K562 (cell line): ENCODE results near the gene OPRD1. TPM values are rescaled to one million over a fixed set of nuclear protein-coding genes. Genes with fewer than 3 reads are reported as not detected.
A peak's percentile ranks its signal among the peaks of the same experiment; 100 is the strongest.

ENCODE experiments used
- BCOR ChIP-seq: fragments of 450-650 bp; IDR thresholded peaks from 2 replicates; pipeline ENCODE4 v1.6.1; 2016
- DNMT1 ChIP-seq: fragments of 450-650 bp; IDR thresholded peaks from 2 replicates; pipeline ENCODE4 v1.6.1; 2016; ENCODE audit warnings: antibody characterized with exemption, mild to moderate bottlenecking
- HLTF ChIP-seq: fragments of 450-650 bp; IDR thresholded peaks from 2 replicates; pipeline ENCODE4 v1.6.1; 2016
- KDM1A ChIP-seq, 2 experiments: fragments of 450-650 bp; IDR thresholded peaks; 2 replicates each; pipeline ENCODE4 v1.6.1; 2016; ENCODE audit warnings: mild to moderate bottlenecking in 2 of 2
- KLF1 ChIP-seq: fragments of 450-650 bp; IDR thresholded peaks from 2 replicates; pipeline ENCODE4 v1.6.1; 2016; ENCODE audit warnings: missing genetic modification characterization, missing compliant biosample characterization
- RBBP5 ChIP-seq: fragments of 200-600 bp; sonication (generic); IDR thresholded peaks from 2 replicates; pipeline ENCODE4 v1.6.1; 2012; ENCODE audit warnings: borderline replicate concordance, mild to moderate bottlenecking, low read length, control low read depth, inconsistent platforms; ENCODE audit not compliant: insufficient read depth, poor library complexity, severe bottlenecking
- RCOR1 ChIP-seq, 2 experiments: IDR thresholded peaks; 2 replicates each; pipeline ENCODE4 v1.6.1; 2012; ENCODE audit warnings: low read depth in 2 of 2, low read length in 2 of 2, borderline replicate concordance in 1 of 2, improper control_type of control experiment in 1 of 2
- ZNF232 ChIP-seq: sonication (generic); formaldehyde crosslinking; IDR thresholded peaks from 2 replicates; pipeline ENCODE4 v1.8.0; 2022; ENCODE audit warnings: mild to moderate bottlenecking, missing genetic modification reagents
- ZNF263 ChIP-seq: sonication (generic); formaldehyde crosslinking; IDR thresholded peaks from 2 replicates; pipeline ENCODE4 v1.8.0; 2022; ENCODE audit warnings: mild to moderate bottlenecking, missing genetic modification reagents, borderline replicate concordance
- polyA plus RNA-seq, 8 experiments: library from polyadenylated mRNA; depleted of rRNA in 4 of 8; stranded (reverse) in 5 of 8; unstranded in 3 of 8; fragments of >200 nt; fragmentation: Nextera tagmentation in 2 of 8; fragmentation: Illumina TruSeq in 1 of 8; extraction: Ambion mirVana in 2 of 8; extraction: Trizol in 1 of 8; gene quantifications; 2 replicates each; pipeline versions ENCODE4 v1.2.1 to v1.2.3, GENCODE V29; 2011 to 2014; ENCODE audit warnings: inconsistent platforms in 1 of 8, missing spikeins in 1 of 8
- total RNA-seq, 7 experiments: library from RNA; depleted of rRNA in 6 of 7; stranded (reverse); fragments of >200 nt in 6 of 7; fragmentation: Illumina TruSeq in 2 of 7; extraction: Trizol in 2 of 7; gene quantifications; 2 replicates each; pipeline versions ENCODE4 v1.2.1 to v1.2.3, GENCODE V29; 2011 to 2021; ENCODE audit warnings: low replicate concordance in 1 of 7
- TF ChIP-seq, protein P1 (sequence below): IDR thresholded peaks from 2 replicates; pipeline ENCODE4 v1.6.1; 2016; ENCODE audit warnings: missing genetic modification characterization, missing compliant biosample characterization
- TF ChIP-seq, protein P2 (sequence below): sonication (generic); formaldehyde crosslinking; IDR thresholded peaks from 2 replicates; pipeline ENCODE4 v1.8.0; 2023; ENCODE audit warnings: mild to moderate bottlenecking, missing genetic modification reagents
- TF ChIP-seq, protein P3 (sequence below): sonication (generic); IDR thresholded peaks from 2 replicates; pipeline ENCODE4 v1.6.1; 2016

Gene OPRD1
- total and polyA plus RNA-seq, 9 of the 15 experiments (the other 6 are each of a cell fraction or from before 2014, with no cell fraction given): under 0.01 to 0.03 (median under 0.01) TPM; not detected in 6

DNA sequence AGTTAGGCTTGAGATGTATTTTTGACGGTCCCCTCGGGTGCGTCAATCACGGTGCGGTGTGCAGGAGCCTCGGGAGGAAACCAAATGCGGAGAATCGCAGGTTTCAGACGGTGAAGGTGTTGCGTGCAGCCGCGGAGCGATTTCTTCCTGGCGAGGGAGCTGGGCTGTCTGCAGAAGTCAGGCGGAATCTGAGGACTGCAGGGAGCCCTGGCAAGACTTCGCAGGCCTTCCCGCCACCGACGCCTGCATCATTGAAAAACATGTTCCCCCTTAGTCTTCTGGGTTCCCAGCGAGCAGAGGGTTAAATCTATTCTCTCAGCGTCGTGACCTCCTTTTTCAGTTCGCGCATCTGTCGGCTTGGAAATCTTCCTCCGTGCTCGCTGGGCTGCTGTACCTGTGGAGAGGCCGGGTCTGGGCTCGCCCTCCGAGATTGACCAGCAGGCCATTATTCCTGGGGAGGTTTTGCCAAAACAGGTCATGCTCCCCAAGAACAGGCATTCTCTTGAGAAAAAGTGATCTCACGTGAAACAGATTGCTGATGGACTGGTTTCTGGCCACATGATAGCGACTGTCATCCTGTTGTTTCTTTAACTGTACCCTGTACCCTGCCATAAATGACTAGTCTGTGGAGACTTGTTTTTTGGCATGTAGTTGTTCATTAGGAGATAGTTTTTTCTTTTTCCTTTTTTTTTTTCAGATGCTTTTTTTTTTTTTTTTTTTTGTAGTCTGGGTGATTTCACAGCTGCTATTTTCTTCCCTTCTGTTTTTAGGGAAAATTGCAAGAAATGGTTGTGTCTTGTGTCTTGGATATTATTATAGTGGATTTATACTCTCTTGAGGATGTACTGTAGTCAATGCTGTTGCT is 103.3 kb downstream of the OPRD1 start (continued):
- TF ChIP-seq ZNF232 (0 out of 2 replicates have a peak, but pooled peaks have one; percentile 37), HLTF (peak; percentile 38; the same call in 1 of the 2 replicates), BCOR (0 out of 2 replicates have a peak, but pooled peaks have one; percentile 23), RBBP5 (peak; percentile 92), RCOR1 (IDR thresholded peaks at IDR 0.05; ENCODE audit: borderline replicate concordance in 1 of 2, low read depth in 2 of 2, low read length in 2 of 2) (0 out of 4 replicates have a peak, but pooled peaks of 1 of the 2 experiments have one; percentile 1), KDM1A (IDR thresholded peaks at IDR 0.05) (peak; percentile 7 to 30; a peak in 1 of 4 replicates), DNMT1 (0 out of 2 replicates have a peak, but pooled peaks have one; percentile 42), KLF1 (tag) (no peak), ZNF263 (CRISPR knock-in tag) (peak; percentile 42; the same call in 1 of the 2 replicates)
- TF ChIP-seq, protein P1, sequence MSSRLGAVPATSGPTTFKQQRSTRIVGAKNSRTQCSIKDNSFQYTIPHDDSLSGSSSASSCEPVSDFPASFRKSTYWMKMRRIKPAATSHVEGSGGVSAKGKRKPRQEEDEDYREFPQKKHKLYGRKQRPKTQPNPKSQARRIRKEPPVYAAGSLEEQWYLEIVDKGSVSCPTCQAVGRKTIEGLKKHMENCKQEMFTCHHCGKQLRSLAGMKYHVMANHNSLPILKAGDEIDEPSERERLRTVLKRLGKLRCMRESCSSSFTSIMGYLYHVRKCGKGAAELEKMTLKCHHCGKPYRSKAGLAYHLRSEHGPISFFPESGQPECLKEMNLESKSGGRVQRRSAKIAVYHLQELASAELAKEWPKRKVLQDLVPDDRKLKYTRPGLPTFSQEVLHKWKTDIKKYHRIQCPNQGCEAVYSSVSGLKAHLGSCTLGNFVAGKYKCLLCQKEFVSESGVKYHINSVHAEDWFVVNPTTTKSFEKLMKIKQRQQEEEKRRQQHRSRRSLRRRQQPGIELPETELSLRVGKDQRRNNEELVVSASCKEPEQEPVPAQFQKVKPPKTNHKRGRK (tag): peak; percentile 60
- TF ChIP-seq, protein P2, sequence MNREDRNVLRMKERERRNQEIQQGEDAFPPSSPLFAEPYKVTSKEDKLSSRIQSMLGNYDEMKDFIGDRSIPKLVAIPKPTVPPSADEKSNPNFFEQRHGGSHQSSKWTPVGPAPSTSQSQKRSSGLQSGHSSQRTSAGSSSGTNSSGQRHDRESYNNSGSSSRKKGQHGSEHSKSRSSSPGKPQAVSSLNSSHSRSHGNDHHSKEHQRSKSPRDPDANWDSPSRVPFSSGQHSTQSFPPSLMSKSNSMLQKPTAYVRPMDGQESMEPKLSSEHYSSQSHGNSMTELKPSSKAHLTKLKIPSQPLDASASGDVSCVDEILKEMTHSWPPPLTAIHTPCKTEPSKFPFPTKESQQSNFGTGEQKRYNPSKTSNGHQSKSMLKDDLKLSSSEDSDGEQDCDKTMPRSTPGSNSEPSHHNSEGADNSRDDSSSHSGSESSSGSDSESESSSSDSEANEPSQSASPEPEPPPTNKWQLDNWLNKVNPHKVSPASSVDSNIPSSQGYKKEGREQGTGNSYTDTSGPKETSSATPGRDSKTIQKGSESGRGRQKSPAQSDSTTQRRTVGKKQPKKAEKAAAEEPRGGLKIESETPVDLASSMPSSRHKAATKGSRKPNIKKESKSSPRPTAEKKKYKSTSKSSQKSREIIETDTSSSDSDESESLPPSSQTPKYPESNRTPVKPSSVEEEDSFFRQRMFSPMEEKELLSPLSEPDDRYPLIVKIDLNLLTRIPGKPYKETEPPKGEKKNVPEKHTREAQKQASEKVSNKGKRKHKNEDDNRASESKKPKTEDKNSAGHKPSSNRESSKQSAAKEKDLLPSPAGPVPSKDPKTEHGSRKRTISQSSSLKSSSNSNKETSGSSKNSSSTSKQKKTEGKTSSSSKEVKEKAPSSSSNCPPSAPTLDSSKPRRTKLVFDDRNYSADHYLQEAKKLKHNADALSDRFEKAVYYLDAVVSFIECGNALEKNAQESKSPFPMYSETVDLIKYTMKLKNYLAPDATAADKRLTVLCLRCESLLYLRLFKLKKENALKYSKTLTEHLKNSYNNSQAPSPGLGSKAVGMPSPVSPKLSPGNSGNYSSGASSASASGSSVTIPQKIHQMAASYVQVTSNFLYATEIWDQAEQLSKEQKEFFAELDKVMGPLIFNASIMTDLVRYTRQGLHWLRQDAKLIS (CRISPR knock-in tag): no peak
- TF ChIP-seq, protein P3, sequence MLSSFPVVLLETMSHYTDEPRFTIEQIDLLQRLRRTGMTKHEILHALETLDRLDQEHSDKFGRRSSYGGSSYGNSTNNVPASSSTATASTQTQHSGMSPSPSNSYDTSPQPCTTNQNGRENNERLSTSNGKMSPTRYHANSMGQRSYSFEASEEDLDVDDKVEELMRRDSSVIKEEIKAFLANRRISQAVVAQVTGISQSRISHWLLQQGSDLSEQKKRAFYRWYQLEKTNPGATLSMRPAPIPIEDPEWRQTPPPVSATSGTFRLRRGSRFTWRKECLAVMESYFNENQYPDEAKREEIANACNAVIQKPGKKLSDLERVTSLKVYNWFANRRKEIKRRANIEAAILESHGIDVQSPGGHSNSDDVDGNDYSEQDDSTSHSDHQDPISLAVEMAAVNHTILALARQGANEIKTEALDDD: peak; percentile 77
